ENCODE measurements around the gene DOK7.

DNA sequence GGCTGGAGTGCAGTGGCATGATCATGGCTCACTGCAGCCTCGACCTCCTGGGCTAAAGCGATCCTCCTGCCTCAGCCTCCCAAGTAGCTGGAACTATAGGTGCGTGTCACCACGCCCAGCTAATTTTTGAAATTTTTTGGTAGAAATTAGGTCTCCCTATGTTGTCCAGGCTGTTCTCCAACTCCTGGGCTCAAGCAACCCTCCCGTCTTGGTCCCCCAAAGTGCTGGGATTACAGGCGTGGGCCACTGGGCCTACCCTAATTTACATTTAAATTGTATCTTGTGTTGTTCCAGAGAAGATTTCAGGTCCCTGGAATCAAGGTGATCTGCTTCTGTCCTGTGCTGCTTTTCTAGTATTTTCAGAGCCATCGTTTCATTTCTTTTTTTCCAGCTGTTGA is 70.3 kb downstream of the DOK7 start:
- TF ChIP-seq, protein P1, sequence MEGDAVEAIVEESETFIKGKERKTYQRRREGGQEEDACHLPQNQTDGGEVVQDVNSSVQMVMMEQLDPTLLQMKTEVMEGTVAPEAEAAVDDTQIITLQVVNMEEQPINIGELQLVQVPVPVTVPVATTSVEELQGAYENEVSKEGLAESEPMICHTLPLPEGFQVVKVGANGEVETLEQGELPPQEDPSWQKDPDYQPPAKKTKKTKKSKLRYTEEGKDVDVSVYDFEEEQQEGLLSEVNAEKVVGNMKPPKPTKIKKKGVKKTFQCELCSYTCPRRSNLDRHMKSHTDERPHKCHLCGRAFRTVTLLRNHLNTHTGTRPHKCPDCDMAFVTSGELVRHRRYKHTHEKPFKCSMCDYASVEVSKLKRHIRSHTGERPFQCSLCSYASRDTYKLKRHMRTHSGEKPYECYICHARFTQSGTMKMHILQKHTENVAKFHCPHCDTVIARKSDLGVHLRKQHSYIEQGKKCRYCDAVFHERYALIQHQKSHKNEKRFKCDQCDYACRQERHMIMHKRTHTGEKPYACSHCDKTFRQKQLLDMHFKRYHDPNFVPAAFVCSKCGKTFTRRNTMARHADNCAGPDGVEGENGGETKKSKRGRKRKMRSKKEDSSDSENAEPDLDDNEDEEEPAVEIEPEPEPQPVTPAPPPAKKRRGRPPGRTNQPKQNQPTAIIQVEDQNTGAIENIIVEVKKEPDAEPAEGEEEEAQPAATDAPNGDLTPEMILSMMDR (IDR thresholded peaks at IDR 0.05 in 4 of 5, conservative IDR thresholded peaks at IDR 0.05 in 1 of 5), result no peak
- TF ChIP-seq POLR2A (IDR thresholded peaks at IDR 0.05), result no peak
